ENCODE measurements around the gene CNST. TPM values are rescaled to one million over a fixed set of nuclear protein-coding genes. Genes with fewer than 3 reads are reported as not detected.

Gene CNST
- total and polyA plus RNA-seq, 2 donors = 17.1 to 36.6 TPM

DNA sequence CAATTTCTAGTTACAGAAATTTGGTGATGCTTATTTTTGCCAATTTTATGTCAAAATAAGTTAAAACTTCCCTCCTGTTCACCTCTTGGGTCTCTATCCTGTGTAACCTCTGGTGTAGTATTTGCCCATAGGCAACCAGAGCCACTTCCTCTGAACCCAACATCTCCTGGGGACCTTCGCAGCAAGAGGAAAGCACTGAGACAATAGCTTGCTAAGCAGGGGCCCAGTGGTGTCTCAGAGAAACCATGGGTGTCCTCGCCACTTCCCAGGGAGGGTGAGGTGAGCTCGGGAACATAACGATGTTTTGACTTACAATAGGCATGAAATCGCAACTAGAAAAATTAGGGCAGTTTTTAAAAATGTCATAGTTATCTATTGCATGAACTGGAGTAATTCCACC, 101.5 kb downstream of the CNST start:
- WGBS = 79% methylated on average over 5 of the region's 5 CpGs
- no peaks in the 10 kb centered on the region for H3K4me1 ChIP-seq (ENCODE audit: insufficient read depth)
- H3K27ac ChIP-seq (ENCODE audit: low read depth) = no peak overlapping the region
- no peak for DNase-seq (ENCODE audit: extremely low spot score)
- H3K36me3 ChIP-seq (ENCODE audit: insufficient read depth) = no peaks in the 10 kb centered on the region
- H3K4me3 ChIP-seq (ENCODE audit: low read depth, low read length) = no peak overlapping the region

DNA sequence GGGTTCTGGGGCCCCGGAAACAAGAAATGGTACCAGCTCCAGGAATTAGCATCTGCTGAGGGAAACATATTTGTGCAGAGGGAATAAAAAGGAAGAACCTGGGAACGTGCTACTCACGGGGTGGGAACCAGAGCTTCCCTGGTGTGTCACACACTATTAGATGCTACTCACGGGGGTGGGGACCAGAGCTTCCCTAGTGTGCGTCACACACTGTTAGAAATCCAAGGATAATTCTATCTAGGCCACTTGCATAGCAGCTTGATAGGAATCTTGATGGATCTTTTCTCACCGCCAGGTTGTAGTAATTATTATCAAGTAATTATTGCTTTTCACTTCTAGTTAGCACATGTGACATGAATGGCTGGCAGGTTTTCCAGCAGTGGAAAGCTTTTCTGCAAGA, 103.4 kb downstream of the CNST start:
- Histone ChIP-seq H3K4me3 (ENCODE audit: low read depth, low read length) (no peak overlapping the region), H3K4me1 (ENCODE audit: insufficient read depth) (no peaks in the 10 kb centered on the region), H3K27ac (ENCODE audit: low read depth) (no peak overlapping the region), H3K36me3 (ENCODE audit: insufficient read depth) (no peaks in the 10 kb centered on the region)
- DNase-seq (ENCODE audit: extremely low spot score) = no peak
- WGBS = 89% methylated on average over 6 of the region's 6 CpGs

GRCh38 chr1:246674049-246674448, 107.8 kb downstream of the CNST start:
- H3K36me3 ChIP-seq (ENCODE audit: insufficient read depth) = no peaks in the 10 kb centered on the region
- 87% methylated on average over 8 of the region's 8 CpGs for WGBS
- no peak overlapping the region for H3K4me3 ChIP-seq (ENCODE audit: low read depth, low read length)
- peaks cover 2% of the 10 kb centered on the region for H3K4me1 ChIP-seq (ENCODE audit: insufficient read depth)
- no peak for DNase-seq (ENCODE audit: extremely low spot score)
- no peak overlapping the region for H3K27ac ChIP-seq (ENCODE audit: low read depth)

GRCh38 chr1:246677842-246678241, 111.6 kb downstream of the CNST start:
- no peak for DNase-seq (ENCODE audit: extremely low spot score)
- peaks cover 2% of the 10 kb centered on the region for H3K4me1 ChIP-seq (ENCODE audit: insufficient read depth)
- 64% methylated on average over 2 of the region's 2 CpGs for WGBS
- H3K36me3 ChIP-seq (ENCODE audit: insufficient read depth) = no peaks in the 10 kb centered on the region
- H3K27ac ChIP-seq (ENCODE audit: low read depth) = no peak overlapping the region
- H3K4me3 ChIP-seq (ENCODE audit: low read depth, low read length) = no peak overlapping the region

- Histone ChIP-seq H3K27ac (ENCODE audit: low read depth) (no peak overlapping the region), H3K4me3 (ENCODE audit: low read depth, low read length) (no peak overlapping the region), H3K4me1 (ENCODE audit: insufficient read depth) (peaks cover 2% of the 10 kb centered on the region), H3K36me3 (ENCODE audit: insufficient read depth) (no peaks in the 10 kb centered on the region)
- no peak for DNase-seq (ENCODE audit: extremely low spot score)
- 71% methylated on average over 18 of the region's 18 CpGs for WGBS
These were observed 112.8 kb downstream of the CNST start for GRCh38 chr1:246678816-246679793.

DNA sequence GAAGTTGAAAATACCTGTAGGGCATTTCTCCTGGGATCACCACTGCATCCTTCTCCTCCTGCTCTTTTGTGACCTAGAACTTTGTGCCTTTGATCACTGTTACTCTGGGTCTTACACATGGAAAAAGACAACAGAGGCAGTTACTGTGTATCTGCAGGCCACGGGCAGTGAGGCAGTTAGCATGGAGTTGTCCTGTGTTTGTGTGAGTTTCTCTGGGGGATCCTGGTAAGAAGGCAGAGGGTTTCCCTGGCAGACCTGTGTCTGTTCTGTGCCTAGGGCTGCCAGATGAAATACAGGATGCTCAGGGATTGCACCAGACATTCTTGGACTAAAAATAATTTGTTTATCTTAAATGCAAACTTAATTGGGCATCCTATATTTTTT, 113.5 kb downstream of the CNST start:
- WGBS = 37% methylated on average over 1 of the region's 1 CpG
- no peak overlapping the region for H3K4me3 ChIP-seq (ENCODE audit: low read depth, low read length)
- H3K36me3 ChIP-seq (ENCODE audit: insufficient read depth) = no peaks in the 10 kb centered on the region
- no peak overlapping the region for H3K27ac ChIP-seq (ENCODE audit: low read depth)
- no peak for DNase-seq (ENCODE audit: extremely low spot score)
- H3K4me1 ChIP-seq (ENCODE audit: insufficient read depth) = peaks cover 2% of the 10 kb centered on the region

DNA sequence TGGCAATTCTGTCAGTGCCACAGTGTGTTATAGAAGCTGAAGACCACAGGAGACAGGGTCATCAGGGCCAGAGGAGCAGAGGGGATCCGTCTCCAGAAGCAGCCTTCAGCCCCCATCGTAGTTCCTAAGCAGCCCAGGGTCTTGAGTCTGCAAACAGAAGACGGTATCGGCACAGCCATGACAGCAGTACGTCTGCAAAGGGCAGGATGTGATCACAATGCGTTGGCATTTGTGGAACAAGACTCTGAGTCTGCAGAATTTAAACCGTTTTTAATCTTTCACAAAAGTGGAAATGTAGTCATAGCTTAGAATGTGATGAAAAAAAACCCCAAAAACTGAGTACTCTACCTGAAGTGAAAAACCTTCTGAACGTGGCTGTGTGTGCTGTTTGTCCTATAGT, 113.9 kb downstream of the CNST start:
- no peak for DNase-seq (ENCODE audit: extremely low spot score)
- Histone ChIP-seq H3K4me1 (ENCODE audit: insufficient read depth) (peaks cover 2% of the 10 kb centered on the region), H3K27ac (ENCODE audit: low read depth) (no peak overlapping the region), H3K4me3 (ENCODE audit: low read depth, low read length) (no peak overlapping the region), H3K36me3 (ENCODE audit: insufficient read depth) (no peaks in the 10 kb centered on the region)
- 73% methylated on average over 8 of the region's 8 CpGs for WGBS

DNA sequence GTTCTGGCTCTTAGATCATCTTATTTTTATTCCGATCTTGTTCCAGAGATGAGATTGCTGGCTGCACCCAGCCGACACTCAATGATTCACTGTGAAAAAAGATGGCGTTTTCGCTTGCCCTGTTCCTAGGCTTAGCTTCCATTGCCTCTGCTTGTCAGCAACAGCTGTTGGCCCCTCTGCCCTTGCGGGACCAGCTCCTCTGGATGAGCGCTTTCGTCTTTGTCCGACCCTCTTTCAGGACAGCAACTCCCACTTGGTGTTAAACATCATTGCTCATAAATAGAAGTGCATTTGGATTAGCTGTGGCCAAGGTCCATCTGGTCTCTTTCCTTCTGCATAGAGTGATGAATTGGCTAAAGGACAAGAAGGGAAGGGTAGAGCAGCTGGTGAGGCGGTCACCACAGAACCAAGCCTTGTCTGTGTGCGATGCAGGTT, 114.5 kb downstream of the CNST start:
- 73% methylated on average over 10 of the region's 10 CpGs for WGBS
- Histone ChIP-seq H3K4me1 (ENCODE audit: insufficient read depth) (peaks cover 2% of the 10 kb centered on the region), H3K27ac (ENCODE audit: low read depth) (no peak overlapping the region), H3K36me3 (ENCODE audit: insufficient read depth) (no peaks in the 10 kb centered on the region), H3K4me3 (ENCODE audit: low read depth, low read length) (no peak overlapping the region)
- DNase-seq (ENCODE audit: extremely low spot score) = no peak

DNA sequence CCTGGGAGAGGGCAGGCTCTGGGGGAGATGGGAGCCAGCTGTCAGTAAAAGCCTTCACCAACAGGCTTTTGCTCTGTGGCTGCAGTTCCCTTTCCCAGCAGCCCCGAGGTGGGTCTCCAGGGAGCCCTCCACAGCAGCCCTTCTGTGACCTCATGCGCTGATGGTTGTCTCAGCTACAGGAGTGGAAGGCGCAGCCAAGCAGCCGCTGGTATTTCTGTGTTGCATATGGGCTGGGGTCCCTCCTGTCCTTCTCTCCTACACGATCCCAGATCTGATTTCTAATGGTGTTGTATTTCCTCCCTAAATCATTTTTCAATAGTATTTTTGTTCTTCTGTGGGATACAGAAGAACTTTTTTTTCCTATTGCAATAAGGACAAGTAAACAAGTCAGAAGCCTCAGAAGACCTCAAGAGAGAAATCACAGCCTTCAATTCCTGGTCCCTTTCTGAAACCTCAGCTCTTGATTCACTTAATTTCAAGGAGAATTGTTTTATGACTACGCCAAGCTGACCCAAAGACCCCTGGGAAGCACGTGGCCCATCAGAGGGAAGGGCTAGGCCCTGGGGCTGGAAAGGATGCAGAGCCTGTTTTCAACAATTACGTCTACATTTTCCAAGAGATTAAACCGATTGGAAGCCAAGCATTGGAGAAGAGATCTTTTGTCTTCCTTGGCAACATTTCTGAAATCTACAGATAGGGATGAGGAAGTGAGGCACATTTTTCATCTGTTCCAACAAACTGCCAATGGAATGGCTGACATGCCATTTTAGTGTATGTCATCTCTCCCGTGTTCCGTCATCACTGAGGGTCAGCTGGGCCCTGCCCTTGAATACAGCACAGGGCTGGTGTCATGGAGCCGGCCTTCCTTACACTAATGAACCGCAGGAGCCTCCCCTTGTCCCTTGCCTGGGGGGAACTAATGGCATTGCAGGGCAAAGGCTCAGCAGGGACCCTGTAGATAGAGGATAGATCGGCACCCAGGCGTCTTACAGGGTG, 115.9 kb downstream of the CNST start:
- H3K27ac ChIP-seq (ENCODE audit: low read depth) = no peak overlapping the region
- WGBS = 63% methylated on average over 15 of the region's 15 CpGs
- no peaks in the 10 kb centered on the region for H3K4me1 ChIP-seq (ENCODE audit: insufficient read depth)
- no peak for DNase-seq (ENCODE audit: extremely low spot score)
- H3K36me3 ChIP-seq (ENCODE audit: insufficient read depth) = no peaks in the 10 kb centered on the region
- H3K4me3 ChIP-seq (ENCODE audit: low read depth, low read length) = no peak overlapping the region

- DNase-seq (ENCODE audit: extremely low spot score) = no peak
These were observed 117.3 kb downstream of the CNST start for GRCh38 chr1:246683521-246683920.

GRCh38 chr1:246687002-246687401, 120.7 kb downstream of the CNST start:
- WGBS = 82% methylated on average over 14 of the region's 14 CpGs
- no peak for DNase-seq (ENCODE audit: extremely low spot score)
- H3K4me1 ChIP-seq (ENCODE audit: insufficient read depth) = no peaks in the 10 kb centered on the region
- H3K27ac ChIP-seq (ENCODE audit: low read depth) = no peak overlapping the region
- no peak overlapping the region for H3K4me3 ChIP-seq (ENCODE audit: low read depth, low read length)
- no peaks in the 10 kb centered on the region for H3K36me3 ChIP-seq (ENCODE audit: insufficient read depth)

More at GRCh38 chr1:246683521-246683920, 117.3 kb downstream of the CNST start:
- Histone ChIP-seq H3K27ac (ENCODE audit: low read depth) (no peak overlapping the region), H3K4me1 (ENCODE audit: insufficient read depth) (no peaks in the 10 kb centered on the region), H3K36me3 (ENCODE audit: insufficient read depth) (no peaks in the 10 kb centered on the region), H3K4me3 (ENCODE audit: low read depth, low read length) (no peak overlapping the region)
- WGBS = 92% methylated on average over 9 of the region's 9 CpGs

DNA sequence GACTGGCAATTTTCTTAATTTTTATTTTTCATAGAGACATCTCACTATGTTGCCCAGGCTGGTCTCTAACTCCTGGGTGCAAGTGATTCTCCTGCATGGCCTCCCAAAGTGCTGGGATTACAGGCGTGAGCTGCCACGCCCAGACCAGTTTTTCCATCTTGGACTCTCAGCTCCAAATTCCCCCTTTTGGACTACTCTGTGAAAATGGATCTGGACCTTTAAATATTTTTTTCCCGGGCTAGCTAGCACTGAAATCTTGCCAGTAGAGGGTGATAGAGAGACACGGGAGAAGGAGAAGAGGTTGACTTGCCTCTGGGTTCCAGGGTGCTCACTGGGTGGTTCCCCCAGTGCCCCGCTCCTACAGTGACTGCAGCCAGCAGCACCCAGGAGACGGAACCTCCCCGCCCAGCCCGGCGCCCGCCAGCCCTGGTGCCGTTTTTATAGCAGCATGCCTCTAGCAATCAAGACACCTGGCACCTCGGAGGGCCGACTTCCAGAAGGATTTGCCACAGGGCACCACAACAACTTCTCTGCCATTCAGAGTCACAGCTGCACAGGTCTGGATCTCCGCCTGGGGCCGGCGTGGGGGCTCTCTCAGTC, 123.3 kb downstream of the CNST start:
- H3K4me1 ChIP-seq (ENCODE audit: insufficient read depth) = no peaks in the 10 kb centered on the region
- H3K27ac ChIP-seq (ENCODE audit: low read depth) = no peak overlapping the region
- H3K4me3 ChIP-seq (ENCODE audit: low read depth, low read length) = peak overlapping the region; percentile 1
- WGBS = 7% methylated on average over 16 of the region's 16 CpGs
- no peak for DNase-seq (ENCODE audit: extremely low spot score)
- H3K36me3 ChIP-seq (ENCODE audit: insufficient read depth) = no peaks in the 10 kb centered on the region

DNA sequence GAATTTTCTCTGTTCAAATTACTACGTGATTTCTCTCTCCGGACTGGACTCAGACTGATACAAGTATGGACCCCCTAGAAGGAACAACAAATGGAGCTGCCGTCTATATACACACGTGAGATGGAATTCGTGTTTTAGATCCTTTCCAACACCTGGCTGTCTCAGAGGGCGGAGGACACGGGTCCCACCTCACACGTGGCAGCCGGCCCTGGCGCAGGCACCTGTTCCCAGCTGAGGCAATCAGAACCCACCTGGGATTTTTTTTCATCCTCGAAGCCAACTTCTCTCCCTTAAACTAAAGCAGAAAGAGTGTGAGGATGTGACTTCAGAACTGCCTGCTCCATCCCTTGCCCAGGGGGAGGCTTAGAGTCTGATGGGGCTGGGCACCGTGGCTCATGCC, 123.8 kb downstream of the CNST start:
- H3K27ac ChIP-seq (ENCODE audit: low read depth) = no peak overlapping the region
- no peaks in the 10 kb centered on the region for H3K4me1 ChIP-seq (ENCODE audit: insufficient read depth)
- no peaks in the 10 kb centered on the region for H3K36me3 ChIP-seq (ENCODE audit: insufficient read depth)
- no peak for DNase-seq (ENCODE audit: extremely low spot score)
- H3K4me3 ChIP-seq (ENCODE audit: low read depth, low read length) = no peak overlapping the region
- WGBS = 73% methylated on average over 12 of the region's 12 CpGs
